GM12875 (cell line): ENCODE measurements around the gene CD93.

ENCODE experiments used
- H3K4me3 ChIP-seq: one replicate; pipeline ENCODE4 v1.5.1; 2011; ENCODE audit warnings: low read depth, low read length, control low read depth
- TF ChIP-seq, protein P1 (sequence below): IDR thresholded peaks from 2 replicates; pipeline ENCODE4 v1.5.1; 2011; ENCODE audit warnings: low read depth, mild to moderate bottlenecking, control low read depth, inconsistent platforms, low read length, moderate library complexity, borderline replicate concordance; ENCODE audit not compliant: insufficient read depth

Gene CD93

DNA sequence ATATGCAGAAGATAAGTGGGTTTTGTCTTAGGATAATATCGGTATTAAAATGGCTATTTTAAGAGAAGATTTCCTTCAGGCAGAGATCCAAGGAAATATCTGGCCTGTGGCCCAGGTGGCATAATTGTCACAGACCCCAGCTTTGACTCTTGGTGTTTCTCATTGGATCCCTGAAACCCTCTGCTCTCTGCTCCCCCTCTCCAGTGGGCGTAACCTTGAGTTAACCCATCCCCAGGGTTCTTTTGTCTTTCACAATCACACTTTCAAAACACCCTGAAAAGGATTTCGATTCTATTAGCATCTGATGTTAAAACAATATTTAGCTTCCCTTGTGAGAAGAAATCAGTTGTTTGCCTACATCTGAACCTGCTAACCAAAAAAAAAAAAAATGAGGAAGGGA is 43.9 kb downstream of the CD93 start:
- TF ChIP-seq, protein P1, sequence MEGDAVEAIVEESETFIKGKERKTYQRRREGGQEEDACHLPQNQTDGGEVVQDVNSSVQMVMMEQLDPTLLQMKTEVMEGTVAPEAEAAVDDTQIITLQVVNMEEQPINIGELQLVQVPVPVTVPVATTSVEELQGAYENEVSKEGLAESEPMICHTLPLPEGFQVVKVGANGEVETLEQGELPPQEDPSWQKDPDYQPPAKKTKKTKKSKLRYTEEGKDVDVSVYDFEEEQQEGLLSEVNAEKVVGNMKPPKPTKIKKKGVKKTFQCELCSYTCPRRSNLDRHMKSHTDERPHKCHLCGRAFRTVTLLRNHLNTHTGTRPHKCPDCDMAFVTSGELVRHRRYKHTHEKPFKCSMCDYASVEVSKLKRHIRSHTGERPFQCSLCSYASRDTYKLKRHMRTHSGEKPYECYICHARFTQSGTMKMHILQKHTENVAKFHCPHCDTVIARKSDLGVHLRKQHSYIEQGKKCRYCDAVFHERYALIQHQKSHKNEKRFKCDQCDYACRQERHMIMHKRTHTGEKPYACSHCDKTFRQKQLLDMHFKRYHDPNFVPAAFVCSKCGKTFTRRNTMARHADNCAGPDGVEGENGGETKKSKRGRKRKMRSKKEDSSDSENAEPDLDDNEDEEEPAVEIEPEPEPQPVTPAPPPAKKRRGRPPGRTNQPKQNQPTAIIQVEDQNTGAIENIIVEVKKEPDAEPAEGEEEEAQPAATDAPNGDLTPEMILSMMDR: no peak
- no peak overlapping the region for H3K4me3 ChIP-seq

DNA sequence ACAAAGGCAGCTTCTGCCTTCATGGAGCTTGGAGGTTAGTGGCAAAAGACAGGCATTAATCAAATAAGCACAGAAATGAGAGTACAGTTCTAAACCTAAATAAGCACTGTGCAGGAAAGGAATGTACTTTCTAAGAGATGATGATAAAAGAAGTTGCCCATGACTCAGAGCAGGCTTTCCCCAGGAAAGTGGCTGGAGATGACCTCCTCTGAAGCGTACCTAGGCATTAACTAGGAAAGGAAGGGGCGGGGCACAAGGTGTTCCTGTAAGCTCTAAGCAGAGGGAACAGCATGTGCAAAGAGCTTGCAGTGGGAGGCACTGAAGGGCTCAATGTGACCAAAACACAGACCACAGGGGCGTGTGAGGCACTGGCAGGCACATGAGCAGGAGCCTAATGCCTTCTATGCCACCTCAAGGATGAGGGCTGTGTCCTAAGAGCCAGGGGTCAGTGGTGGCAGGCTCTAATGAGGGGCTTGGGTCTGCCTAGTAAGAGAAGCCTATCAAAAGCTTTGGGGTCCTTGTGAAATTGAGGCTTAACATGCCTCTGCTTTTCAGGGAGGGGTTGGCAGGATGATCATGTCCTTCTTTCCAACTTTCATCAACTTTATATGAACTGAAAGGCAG is 46.1 kb downstream of the CD93 start:
- TF ChIP-seq, protein P1: no peak
- no peak overlapping the region for H3K4me3 ChIP-seq

DNA sequence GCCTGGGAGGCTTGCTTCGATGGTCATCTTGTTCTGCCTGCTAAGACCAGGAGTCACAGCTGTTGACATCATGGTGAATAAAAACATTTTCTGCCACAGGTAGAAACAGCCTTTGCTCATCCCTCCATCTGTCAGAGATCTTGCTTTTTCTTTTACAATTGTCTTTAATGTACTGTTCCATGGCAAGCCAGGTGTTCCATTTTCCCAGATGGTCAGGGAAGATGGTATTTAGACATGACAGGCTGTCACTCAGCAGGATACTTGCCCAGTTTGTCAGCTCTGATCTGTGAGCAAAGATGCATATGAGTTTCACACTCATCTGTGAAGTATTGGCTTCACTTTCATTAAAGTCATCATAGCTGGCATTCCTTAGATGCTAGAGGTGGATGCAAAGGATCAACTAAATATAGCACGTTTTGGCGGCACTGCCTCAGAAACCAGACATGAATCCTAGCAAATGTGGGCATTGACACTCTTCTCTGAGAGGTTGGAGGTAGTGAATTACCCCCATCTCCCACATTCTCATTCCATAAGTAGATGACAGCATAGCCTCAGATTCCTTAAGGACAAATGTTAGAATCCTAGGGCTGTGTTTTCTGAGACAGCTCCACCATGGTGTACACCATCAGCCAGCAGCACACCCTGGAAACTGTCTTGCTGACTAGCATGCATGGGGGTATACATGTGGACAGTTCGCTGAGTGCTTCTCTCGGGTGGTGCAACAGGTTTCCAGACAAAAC is 46.8 kb downstream of the CD93 start:
- H3K4me3 ChIP-seq: no peak overlapping the region
- TF ChIP-seq, protein P1: no peak

DNA sequence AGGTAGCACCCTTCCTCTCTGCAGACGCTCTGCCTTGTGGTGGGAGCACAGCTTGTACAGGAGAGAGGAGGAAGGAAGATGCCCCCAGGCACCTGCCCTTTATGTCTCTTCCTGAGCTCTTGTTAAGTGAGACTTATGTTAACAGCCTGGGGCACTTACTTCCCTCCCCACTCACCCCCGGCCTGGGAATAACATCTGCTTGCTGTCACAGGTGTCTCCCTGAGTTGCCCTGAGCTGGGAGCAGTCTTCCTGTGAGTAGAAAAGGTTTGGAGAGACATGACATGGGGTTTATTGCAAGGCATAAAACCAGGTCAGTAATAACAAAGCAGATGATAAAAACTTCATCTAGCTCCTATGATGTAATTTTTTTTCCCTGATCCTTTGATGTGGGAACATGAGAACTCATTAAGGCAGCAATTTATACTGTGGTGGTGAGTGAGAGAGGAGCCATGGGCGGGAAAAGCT is 49.1 kb downstream of the CD93 start:
- TF ChIP-seq, protein P1: no peak
- no peak overlapping the region for H3K4me3 ChIP-seq

DNA sequence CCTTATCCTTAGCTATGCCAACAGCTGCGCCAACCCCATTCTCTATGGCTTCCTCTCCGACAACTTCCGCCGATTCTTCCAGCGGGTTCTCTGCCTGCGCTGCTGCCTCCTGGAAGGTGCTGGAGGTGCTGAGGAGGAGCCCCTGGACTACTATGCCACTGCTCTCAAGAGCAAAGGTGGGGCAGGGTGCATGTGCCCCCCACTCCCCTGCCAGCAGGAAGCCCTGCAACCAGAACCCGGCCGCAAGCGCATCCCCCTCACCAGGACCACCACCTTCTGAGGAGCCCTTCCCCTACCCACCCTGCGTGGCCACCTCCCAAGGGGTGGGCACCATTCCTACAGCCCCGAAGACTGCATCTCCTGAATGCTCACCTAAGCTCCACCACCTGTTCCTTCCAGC is 49.8 kb downstream of the CD93 start:
- H3K4me3 ChIP-seq: no peak overlapping the region
- TF ChIP-seq, protein P1: no peak

DNA sequence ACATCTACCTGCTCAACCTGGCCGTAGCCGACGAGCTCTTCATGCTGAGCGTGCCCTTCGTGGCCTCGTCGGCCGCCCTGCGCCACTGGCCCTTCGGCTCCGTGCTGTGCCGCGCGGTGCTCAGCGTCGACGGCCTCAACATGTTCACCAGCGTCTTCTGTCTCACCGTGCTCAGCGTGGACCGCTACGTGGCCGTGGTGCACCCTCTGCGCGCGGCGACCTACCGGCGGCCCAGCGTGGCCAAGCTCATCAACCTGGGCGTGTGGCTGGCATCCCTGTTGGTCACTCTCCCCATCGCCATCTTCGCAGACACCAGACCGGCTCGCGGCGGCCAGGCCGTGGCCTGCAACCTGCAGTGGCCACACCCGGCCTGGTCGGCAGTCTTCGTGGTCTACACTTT is 50.4 kb downstream of the CD93 start:
- H3K4me3 ChIP-seq: no peak overlapping the region
- TF ChIP-seq, protein P1: no peak
